ENCODE measurements around the gene RPS6KB2. TPM values are rescaled to one million over a fixed set of nuclear protein-coding genes. Genes with fewer than 3 reads are reported as not detected.
"Not testable (repeated sequence)": the region's sequence is repeated elsewhere in the genome, so short reads cannot be mapped to it uniquely, and the experiment has no call there.

RPS6KB2 gene
- total RNA-seq, 1 experiment from 2014 or later: 54.1 TPM

- no peak for TF ChIP-seq CTCF (IDR thresholded peaks at IDR 0.05 in 2 of 3, conservative IDR thresholded peaks at IDR 0.05 in 1 of 3; ENCODE audit: borderline replicate concordance in 1 of 3, insufficient read depth in 1 of 3, low read depth in 2 of 3, low read length in 2 of 3)
- no peak for TF ChIP-seq CEBPB (IDR thresholded peaks at IDR 0.05; ENCODE audit: low read depth)
- TF ChIP-seq EGR1 (IDR thresholded peaks at IDR 0.05; ENCODE audit: low read depth): no peak
- TF ChIP-seq FOSL1 (IDR thresholded peaks at IDR 0.05; ENCODE audit: low read depth): no peak
Observed at GRCh38 chr11:67472882-67473281, 44.6 kb downstream of the RPS6KB2 start (continued).

- H3K9me3 ChIP-seq (ENCODE audit: control insufficient read depth in 1 of 2, insufficient read depth in 1 of 2, low read depth in 1 of 2, low read length in 2 of 2); DNase-seq (ENCODE audit: low read depth, low spot score); POLR2A ChIA-PET; H3K4me3 ChIP-seq (replicated peaks in 1 of 2; ENCODE audit: low read depth in 1 of 2, low read length in 2 of 2); H3K27ac ChIP-seq (ENCODE audit: low read depth, low read length); H3K4me2 ChIP-seq (ENCODE audit: low read length); H4K20me1 ChIP-seq (ENCODE audit: insufficient read depth); H3K36me3 ChIP-seq (ENCODE audit: control insufficient read depth in 1 of 2, insufficient read depth in 2 of 2, low read length in 2 of 2); ATAC-seq; H3K9me2 ChIP-seq (ENCODE audit: insufficient read depth); H3K9ac ChIP-seq (ENCODE audit: low read length); H3K79me2 ChIP-seq (ENCODE audit: insufficient read depth, low read length); RAD21 ChIA-PET (ENCODE audit: low non-redundant PET in 1 of 2, low total read pairs in 2 of 2, uncharacterized antibody in 2 of 2, unreplicated experiment in 2 of 2); H2AFZ ChIP-seq (ENCODE audit: low read depth, low read length, poor library complexity, severe bottlenecking); BruUV-seq (replicated peaks); H3K4me1 ChIP-seq (ENCODE audit: control insufficient read depth in 1 of 2, insufficient read depth in 2 of 2, low read length in 2 of 2); H3K27me3 ChIP-seq (ENCODE audit: insufficient read depth, low read length); intact Hi-C loops (cut with micrococcal nuclease): not testable (repeated sequence)
- CTCF ChIA-PET: interaction anchor here (0.7 kb wide), 1 partner anchor 95 kb away, joined by 3 read pairs; no protein-coding TSS in a partner anchor
Observed at GRCh38 chr11:67476692-67477091, 48.4 kb downstream of the RPS6KB2 start.

GRCh38 chr11:67477344-67478050 is 49.2 kb downstream of the RPS6KB2 start:
- BruUV-seq (replicated peaks); POLR2A ChIA-PET; H3K9me2 ChIP-seq (ENCODE audit: insufficient read depth); H3K36me3 ChIP-seq (ENCODE audit: control insufficient read depth in 1 of 2, insufficient read depth in 2 of 2, low read length in 2 of 2); intact Hi-C loops (cut with micrococcal nuclease); H4K20me1 ChIP-seq (ENCODE audit: insufficient read depth); H3K4me3 ChIP-seq (replicated peaks in 1 of 2; ENCODE audit: low read depth in 1 of 2, low read length in 2 of 2); ATAC-seq; H3K4me2 ChIP-seq (ENCODE audit: low read length); H3K27ac ChIP-seq (ENCODE audit: low read depth, low read length); H2AFZ ChIP-seq (ENCODE audit: low read depth, low read length, poor library complexity, severe bottlenecking); H3K9ac ChIP-seq (ENCODE audit: low read length); RAD21 ChIA-PET (ENCODE audit: low non-redundant PET in 1 of 2, low total read pairs in 2 of 2, uncharacterized antibody in 2 of 2, unreplicated experiment in 2 of 2); H3K9me3 ChIP-seq (ENCODE audit: control insufficient read depth in 1 of 2, insufficient read depth in 1 of 2, low read depth in 1 of 2, low read length in 2 of 2); DNase-seq (ENCODE audit: low read depth, low spot score); H3K79me2 ChIP-seq (ENCODE audit: insufficient read depth, low read length); H3K4me1 ChIP-seq (ENCODE audit: control insufficient read depth in 1 of 2, insufficient read depth in 2 of 2, low read length in 2 of 2); H3K27me3 ChIP-seq (ENCODE audit: insufficient read depth, low read length): not testable (repeated sequence)
- CTCF ChIA-PET: interaction anchor here (0.7 kb wide), 1 partner anchor 96 kb away, joined by 3 read pairs; no protein-coding TSS in a partner anchor
